Activated CD4-positive, alpha-beta T cell treated with anti-CD3 and anti-CD28 coated beads, Interleukin-2, amount 10 ng/mL, durations not matched to agents 7 days and 5 days (primary cell): ENCODE data around the gene KIF4B. TPM values are rescaled to one million over a fixed set of nuclear protein-coding genes. Genes with fewer than 3 reads are reported as not detected.
"Not testable (repeated sequence)": the region's sequence is repeated elsewhere in the genome, so short reads cannot be mapped to it uniquely, and the experiment has no call there.

ENCODE experiments used
- CTCF ChIA-PET: fragments of 350-600 bp; sonication (Branson Sonifier 250); formaldehyde crosslinking; loops from one replicate; lab custom pipeline; 2021; ENCODE audit warnings: antibody characterized with exemption; lab: Charles Lee
- POLR2A ChIA-PET: fragments of 350-600 bp; sonication (Branson Sonifier 250); formaldehyde crosslinking; loops from one replicate; lab custom pipeline; 2021; ENCODE audit warnings: antibody characterized with exemption; lab: Charles Lee
- DNase-seq: peaks from one replicate; pipeline ENCODE4 v3.0.0-alpha.2; 2020
- H3K27ac Mint-ChIP-seq: one replicate; pipeline ENCODE4 v1.8.0; 2021; ENCODE audit warnings: mild to moderate bottlenecking, moderate library complexity, mixed read lengths
- H3K27me3 Mint-ChIP-seq: one replicate; pipeline ENCODE4 v1.8.0; 2021; ENCODE audit warnings: mixed read lengths
- H3K36me3 Mint-ChIP-seq: one replicate; pipeline ENCODE4 v1.8.0; 2021; ENCODE audit warnings: low read depth, mixed read lengths
- H3K4me1 Mint-ChIP-seq: one replicate; pipeline ENCODE4 v1.8.0; 2021; ENCODE audit warnings: mixed read lengths
- H3K4me3 Mint-ChIP-seq: one replicate; pipeline ENCODE4 v1.8.0; 2021; ENCODE audit warnings: mild to moderate bottlenecking, moderate library complexity, mixed read lengths
- H3K9me3 Mint-ChIP-seq: one replicate; pipeline ENCODE4 v1.8.0; 2021; ENCODE audit warnings: mixed read lengths
- total RNA-seq, 2 experiments: library from RNA; stranded (reverse); gene quantifications; one replicate each; pipeline ENCODE4 v1.2.3, GENCODE V29; 2021

KIF4B gene
- total RNA-seq, 2 experiments from 2014 or later: not detected

DNA sequence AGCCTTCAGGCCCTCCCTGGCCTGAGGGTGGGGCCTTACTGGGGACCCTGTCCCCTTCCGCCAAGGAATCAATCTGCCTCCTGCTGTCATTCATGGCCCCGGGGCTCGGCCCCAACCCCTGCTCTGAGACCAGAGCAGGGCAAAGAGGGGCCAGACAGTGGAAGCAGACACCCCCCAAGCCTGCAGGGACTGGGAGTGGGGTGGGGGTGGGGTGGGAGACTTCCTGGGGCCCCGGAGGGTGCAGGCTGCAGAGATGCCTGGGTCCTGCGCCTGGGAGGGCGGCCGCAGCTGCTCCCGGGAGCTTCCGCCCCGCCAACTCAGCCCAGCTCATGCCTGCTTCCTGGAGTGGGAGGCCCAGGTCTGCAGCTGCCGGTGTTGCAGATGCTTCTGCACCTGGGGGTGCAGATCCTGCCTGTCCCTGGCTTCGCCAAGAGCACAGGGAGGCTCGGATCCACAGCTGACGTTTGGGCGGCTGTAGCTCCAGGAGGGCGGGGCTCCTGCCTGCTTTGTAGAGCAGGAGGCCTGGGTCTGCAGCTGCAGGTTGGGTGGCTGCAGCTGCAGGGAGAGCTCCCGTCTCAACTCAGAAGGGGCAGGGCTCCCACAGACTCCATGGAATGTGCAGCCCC lies 6.2 kb downstream of the KIF4B start:
- ChIA-PET CTCF (interaction anchor here (1.4 kb wide), 1 partner anchor 9 kb away, joined by 3 read pairs; no protein-coding TSS in a partner anchor), POLR2A (no interaction called here)
- Mint-ChIP-seq H3K27ac (no peak overlapping the region), H3K27me3 (peaks cover 5% of the 10 kb centered on the region), H3K4me3 (no peak overlapping the region), H3K36me3 (no peaks in the 10 kb centered on the region), H3K4me1 (no peaks in the 10 kb centered on the region), H3K9me3 (no peaks in the 10 kb centered on the region)
- no peak for DNase-seq

DNA sequence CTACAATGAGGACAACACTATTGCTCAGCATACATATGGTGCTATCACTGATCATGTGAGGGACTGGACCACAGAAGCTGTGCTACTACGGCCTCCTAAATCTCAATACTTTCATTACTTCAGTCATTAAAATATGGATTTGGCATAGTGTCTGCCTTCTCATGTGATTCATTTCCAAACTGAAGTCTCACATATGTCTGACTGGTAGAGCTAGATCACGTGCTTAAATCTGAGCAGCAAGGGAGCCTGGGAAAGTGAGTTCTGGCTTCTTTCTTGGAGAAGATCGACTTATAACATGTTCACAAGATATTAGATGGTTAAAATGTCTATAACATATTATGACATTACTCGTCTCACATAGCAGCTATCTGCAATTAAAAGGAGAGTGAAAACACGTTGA lies 8.3 kb downstream of the KIF4B start:
- CTCF ChIA-PET: no interaction called here
- DNase-seq: no peak
- Mint-ChIP-seq H3K27me3 (peaks cover 8% of the 10 kb centered on the region), H3K4me1 (no peaks in the 10 kb centered on the region), H3K4me3 (no peak overlapping the region), H3K36me3 (no peaks in the 10 kb centered on the region), H3K9me3 (no peaks in the 10 kb centered on the region), H3K27ac (no peak overlapping the region)
- POLR2A ChIA-PET: no interaction called here

DNA sequence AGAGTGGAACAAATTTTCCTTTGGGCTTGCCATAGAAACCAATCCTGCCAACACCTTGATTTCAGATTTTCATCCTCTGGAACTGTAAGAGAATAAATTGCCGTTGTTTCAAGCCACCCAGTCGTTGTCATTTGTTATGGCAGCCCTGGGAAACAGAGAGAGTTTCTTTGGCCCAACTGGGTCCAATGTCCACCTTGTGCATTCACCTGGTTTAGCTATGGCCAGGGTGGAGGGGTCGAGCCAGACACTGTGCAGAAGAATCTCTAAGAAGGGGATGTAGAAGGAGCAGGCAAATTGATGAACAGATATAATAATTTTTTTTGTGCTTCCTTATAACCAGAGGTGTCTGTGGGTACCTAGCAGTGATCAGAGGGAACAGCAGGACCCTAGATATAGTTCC lies 9.8 kb downstream of the KIF4B start:
- DNase-seq: no peak
- POLR2A ChIA-PET: no interaction called here
- peaks cover 2% of the 10 kb centered on the region for H3K9me3 Mint-ChIP-seq
- no peaks in the 10 kb centered on the region for H3K36me3 Mint-ChIP-seq
- H3K27ac Mint-ChIP-seq: no peak overlapping the region
- no peaks in the 10 kb centered on the region for H3K4me1 Mint-ChIP-seq
- H3K27me3 Mint-ChIP-seq: peaks cover 8% of the 10 kb centered on the region
- CTCF ChIA-PET: no interaction called here
- H3K4me3 Mint-ChIP-seq: no peak overlapping the region

DNA sequence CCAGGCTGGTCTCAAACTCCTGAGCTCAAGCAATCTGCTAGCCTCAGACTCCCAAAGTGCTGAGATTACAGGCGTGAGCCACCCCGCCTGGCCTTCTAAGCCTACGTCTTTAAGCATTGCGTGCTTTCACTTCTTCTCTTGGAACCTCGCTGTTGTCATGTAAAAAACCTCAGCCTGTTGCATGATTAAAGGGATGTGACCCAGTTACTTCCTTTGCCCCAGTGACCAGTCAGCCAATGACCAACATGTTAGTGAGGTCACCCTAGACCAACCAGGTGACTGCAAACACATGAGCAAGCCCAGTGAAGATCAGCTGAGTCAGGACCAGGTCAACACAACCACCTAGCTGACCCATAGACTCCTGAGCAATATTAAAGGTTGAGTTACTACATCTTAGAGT lies 10.5 kb downstream of the KIF4B start:
- ChIA-PET CTCF (interaction anchor here (1.6 kb wide), 1 partner anchor 9 kb away, joined by 5 read pairs; no protein-coding TSS in a partner anchor), POLR2A (no interaction called here)
- no peak for DNase-seq
- Mint-ChIP-seq H3K9me3 (peaks cover 4% of the 10 kb centered on the region), H3K36me3 (no peaks in the 10 kb centered on the region), H3K4me3 (no peak overlapping the region), H3K4me1 (no peaks in the 10 kb centered on the region), H3K27me3 (peaks cover 8% of the 10 kb centered on the region), H3K27ac (no peak overlapping the region)

DNA sequence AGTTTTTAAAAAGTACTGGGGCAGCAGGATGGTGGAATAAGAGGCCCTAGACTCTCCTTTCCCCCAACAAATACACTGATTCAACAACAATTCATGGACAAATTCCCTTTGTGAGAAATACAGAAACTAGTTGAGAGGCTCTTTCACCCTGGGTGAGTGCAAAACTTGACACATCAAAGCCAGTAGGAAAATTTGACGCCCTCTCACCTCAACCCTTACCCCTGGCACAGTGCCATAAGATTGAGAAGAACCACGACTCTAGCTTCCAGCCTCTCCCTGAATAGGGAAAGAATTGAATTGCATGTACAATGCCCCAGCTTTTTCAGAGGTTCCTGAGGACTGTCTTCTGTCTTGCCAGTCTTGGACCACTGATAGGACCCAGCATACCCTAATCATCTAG lies 12.3 kb downstream of the KIF4B start:
- Mint-ChIP-seq H3K4me1 (no peaks in the 10 kb centered on the region), H3K27ac (no peak overlapping the region), H3K36me3 (no peaks in the 10 kb centered on the region), H3K9me3 (peaks cover 4% of the 10 kb centered on the region), H3K27me3 (peaks cover 8% of the 10 kb centered on the region), H3K4me3 (no peak overlapping the region)
- ChIA-PET POLR2A (no interaction called here), CTCF (no interaction called here)
- DNase-seq: no peak

DNA sequence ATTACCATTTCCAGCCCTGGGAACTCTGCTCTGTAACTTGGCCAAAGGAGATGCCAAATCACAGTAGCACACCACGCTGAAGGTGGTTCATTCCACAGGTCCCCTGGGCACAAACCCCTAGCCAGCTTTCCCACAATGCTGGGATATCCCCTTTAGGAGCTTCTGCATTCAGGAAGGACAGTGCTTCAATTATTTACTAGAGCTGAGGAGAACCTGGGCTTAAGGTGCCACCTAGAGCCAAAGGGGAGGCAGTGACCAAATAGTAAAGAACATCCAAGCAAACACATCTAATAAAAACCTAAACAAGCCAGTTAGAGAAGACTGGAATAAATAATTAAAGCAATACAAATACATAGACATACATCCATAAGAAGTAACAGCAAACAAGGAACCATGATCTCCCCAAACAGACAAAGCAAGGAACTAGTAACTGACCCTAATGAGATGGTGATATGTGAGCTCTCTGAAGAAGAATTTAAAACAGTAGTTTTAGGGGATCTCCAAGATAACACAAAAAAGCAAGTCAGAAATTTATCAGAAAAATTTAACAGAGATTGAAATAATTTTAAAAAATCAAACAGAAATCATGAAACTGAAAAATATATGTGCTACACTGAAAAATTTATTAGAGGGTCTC lies 14.6 kb downstream of the KIF4B start:
- Mint-ChIP-seq H3K27me3 (peaks cover 3% of the 10 kb centered on the region), H3K27ac (no peak overlapping the region), H3K9me3 (peaks cover 4% of the 10 kb centered on the region), H3K4me1 (no peaks in the 10 kb centered on the region), H3K36me3 (no peaks in the 10 kb centered on the region), H3K4me3 (no peak overlapping the region)
- ChIA-PET POLR2A (no interaction called here), CTCF (interaction anchor here (1.0 to 1.2 kb wide), 2 partner anchors 8 to 18 kb away, joined by 3 read pairs; no protein-coding TSS in a partner anchor)
- DNase-seq: no peak

DNA sequence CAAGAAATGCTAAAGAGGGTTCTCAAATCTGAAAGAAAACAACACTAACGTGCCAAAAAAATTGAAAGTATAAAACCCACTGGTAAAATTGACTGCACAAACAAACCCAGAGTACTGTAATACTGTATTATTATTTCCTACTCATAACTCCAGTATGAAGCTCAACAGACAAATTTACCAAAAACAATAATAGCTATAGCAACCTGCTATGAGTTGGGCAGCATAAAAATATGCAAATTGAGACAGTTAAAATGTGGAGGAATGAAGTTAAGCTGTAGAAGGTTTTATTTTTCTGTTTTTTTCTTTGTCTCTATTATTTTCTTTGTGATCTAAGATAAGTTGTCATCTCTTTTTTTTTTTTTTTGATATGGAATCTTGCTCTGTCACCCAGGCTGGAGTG lies 15.7 kb downstream of the KIF4B start:
- ChIA-PET CTCF (interaction anchor here (1.0 to 1.2 kb wide), 2 partner anchors 9 to 17 kb away, joined by 3 read pairs; no protein-coding TSS in a partner anchor), POLR2A (no interaction called here)
- no peak for DNase-seq

DNA sequence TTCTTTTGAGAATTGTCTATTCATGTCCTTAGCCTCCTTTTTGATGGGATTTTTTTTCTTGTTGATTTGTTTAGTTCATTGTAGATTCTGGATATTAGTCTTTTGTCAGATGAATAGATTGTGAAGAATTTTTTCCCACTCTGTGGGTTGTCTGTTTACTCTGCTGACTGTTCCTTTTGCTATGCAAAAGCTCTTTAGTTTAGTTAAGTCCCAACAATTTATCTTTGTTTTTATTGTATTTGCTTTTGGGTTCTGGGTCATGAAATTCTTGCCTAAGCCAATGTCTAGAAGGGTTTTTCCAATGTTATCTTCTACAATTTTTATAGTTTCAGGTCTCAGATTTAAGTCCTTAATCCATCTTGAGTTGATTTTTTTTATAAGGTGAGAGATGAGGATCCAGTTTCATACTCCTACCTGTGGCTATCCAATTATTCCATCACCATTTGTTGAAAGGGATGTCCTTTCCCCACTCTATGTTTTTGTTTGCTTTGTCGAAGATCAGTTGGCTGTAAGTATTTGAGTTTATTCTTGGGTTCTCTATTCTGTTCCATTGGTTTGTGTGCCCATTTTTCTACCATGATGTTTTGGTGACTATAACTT lies 20.7 kb downstream of the KIF4B start:
- H3K27ac Mint-ChIP-seq, H3K4me3 Mint-ChIP-seq, H3K9me3 Mint-ChIP-seq, CTCF ChIA-PET, POLR2A ChIA-PET, H3K36me3 Mint-ChIP-seq, H3K4me1 Mint-ChIP-seq, DNase-seq: not testable (repeated sequence)
- peaks cover 28% of the 10 kb centered on the region for H3K27me3 Mint-ChIP-seq

More for the DNA sequence above, 15.7 kb downstream of the KIF4B start:
- H3K27me3 Mint-ChIP-seq: peaks cover 3% of the 10 kb centered on the region
- H3K4me3 Mint-ChIP-seq: no peak overlapping the region
- no peaks in the 10 kb centered on the region for H3K36me3 Mint-ChIP-seq
- H3K27ac Mint-ChIP-seq: no peak overlapping the region
- H3K4me1 Mint-ChIP-seq: no peaks in the 10 kb centered on the region
- peaks cover 4% of the 10 kb centered on the region for H3K9me3 Mint-ChIP-seq

DNA sequence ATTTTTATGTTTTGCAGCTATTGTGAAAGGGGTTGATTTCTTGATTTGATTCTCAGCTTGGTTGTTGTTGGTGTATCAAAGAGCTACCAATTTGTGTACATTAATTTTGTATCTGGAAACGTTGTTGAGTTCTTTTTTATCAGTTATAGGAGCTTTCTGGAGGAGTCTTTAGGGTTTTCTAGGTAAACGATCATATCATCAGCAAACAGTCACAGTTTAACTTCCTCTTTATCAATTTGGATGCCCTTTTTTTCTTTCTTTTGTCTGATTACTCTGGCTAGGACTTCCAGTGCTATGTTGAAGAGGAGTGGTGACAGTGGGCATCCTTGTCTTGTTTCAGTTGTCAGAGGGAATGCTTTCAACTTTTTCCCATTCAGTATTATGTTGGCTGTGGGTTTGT lies 21.5 kb downstream of the KIF4B start:
- H3K4me3 Mint-ChIP-seq, H3K27ac Mint-ChIP-seq, H3K36me3 Mint-ChIP-seq, DNase-seq, H3K9me3 Mint-ChIP-seq, H3K4me1 Mint-ChIP-seq, CTCF ChIA-PET, POLR2A ChIA-PET: not testable (repeated sequence)
- H3K27me3 Mint-ChIP-seq: peaks cover 28% of the 10 kb centered on the region

DNA sequence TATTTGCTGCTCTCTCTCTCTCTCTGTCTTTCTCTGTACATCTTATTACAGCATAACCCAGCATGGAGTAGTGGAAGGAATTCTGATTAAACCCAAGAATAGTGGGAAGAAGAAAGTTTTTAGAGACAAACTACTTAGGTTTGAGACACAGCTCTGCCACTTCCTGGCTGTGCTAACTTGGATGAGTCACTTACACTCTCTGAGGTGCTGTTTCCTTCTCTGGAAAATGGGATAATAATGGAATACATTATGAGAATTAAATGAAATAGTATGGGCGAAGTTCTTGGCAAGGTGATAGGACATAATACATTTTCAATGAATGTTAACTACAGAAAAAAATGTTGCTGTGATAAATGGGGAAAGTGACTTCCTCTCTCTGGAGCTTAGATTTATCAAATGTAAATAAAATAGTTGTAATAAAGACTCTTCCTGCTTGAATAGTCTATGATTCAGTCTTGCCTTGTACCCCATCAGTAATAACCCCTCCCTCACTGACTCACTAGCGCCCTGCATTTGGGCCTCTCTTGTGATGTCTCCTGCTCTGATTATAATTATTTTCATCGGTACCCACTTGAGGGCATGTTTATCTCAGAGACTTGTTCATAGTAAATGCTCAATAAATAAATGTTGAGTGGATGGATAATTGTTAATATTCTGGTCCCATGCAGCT lies 27.6 kb downstream of the KIF4B start:
- Mint-ChIP-seq H3K4me3 (no peak overlapping the region), H3K36me3 (no peaks in the 10 kb centered on the region), H3K27me3 (peaks cover 38% of the 10 kb centered on the region), H3K27ac (no peak overlapping the region), H3K4me1 (no peaks in the 10 kb centered on the region), H3K9me3 (no peaks in the 10 kb centered on the region)
- no peak for DNase-seq
- POLR2A ChIA-PET: no interaction called here
- CTCF ChIA-PET: no interaction called here

DNA sequence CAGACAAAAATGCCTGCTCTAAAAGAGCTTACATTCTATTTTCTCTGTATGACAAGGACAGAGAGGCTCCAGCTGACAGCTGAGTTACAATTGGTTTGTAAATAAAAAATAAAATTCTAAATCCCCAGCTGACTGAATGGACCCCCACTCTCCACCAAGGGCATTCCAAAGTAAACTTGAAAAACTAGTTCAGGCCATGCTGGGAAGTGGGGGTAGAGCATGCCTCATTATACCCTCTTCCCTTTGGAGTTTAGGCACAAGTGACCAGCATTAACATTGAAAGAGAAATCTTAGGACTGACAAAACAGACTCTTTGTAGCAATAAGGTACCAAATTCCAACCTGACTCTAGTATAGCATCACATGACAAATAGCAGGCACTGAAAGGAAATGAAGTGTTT lies 31.0 kb downstream of the KIF4B start:
- ChIA-PET CTCF (no interaction called here), POLR2A (no interaction called here)
- Mint-ChIP-seq H3K27ac (no peak overlapping the region), H3K27me3 (peaks cover 16% of the 10 kb centered on the region), H3K4me1 (no peaks in the 10 kb centered on the region), H3K4me3 (no peak overlapping the region), H3K36me3 (no peaks in the 10 kb centered on the region), H3K9me3 (no peaks in the 10 kb centered on the region)
- DNase-seq: no peak

DNA sequence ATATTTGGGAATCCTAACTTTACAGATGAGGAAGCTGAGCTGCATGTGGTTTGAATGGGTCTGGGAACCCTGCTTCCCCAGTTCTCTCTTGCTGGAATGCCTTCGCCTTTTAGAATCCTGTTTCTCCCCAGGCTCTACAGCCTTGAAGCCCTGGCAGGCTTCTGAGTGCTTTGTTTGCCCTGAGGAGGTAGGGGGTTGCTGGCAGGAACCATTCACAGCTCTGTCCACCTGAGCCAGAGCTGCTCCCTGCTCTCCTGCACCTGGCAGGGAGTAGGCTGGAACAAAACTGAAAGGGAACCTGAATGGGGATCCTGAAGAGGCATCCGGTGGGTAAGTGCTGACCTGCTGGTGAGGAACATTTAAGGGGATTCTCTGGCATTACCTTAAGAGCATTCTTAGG lies 33.0 kb downstream of the KIF4B start:
- DNase-seq: no peak
- ChIA-PET POLR2A (no interaction called here), CTCF (interaction anchor here (1.1 kb wide), 1 partner anchor 18 kb away, joined by 3 read pairs; no protein-coding TSS in a partner anchor)
- no peak overlapping the region for H3K27ac Mint-ChIP-seq
- H3K4me3 Mint-ChIP-seq: no peak overlapping the region
- peaks cover 13% of the 10 kb centered on the region for H3K27me3 Mint-ChIP-seq
- H3K9me3 Mint-ChIP-seq: no peaks in the 10 kb centered on the region
- H3K36me3 Mint-ChIP-seq: no peaks in the 10 kb centered on the region
- H3K4me1 Mint-ChIP-seq: no peaks in the 10 kb centered on the region

DNA sequence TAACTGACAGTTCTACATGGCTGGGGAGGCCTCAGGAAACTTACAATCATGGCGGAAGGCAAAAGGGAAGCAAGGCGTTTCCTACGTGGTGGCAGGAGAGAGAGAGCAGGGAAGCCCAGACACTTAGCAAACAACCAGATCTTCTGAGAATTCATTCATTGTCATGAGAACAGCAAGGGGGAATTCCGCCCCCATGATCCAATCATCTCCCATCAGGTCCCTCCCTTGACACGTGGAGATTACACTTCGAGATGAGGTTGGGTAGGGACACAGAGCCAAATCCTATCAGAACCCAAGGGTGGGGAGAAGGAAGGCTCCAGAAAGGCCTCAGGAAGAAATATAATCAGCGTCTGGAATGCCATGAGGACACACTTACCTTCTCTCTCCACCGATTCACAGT lies 34.3 kb downstream of the KIF4B start:
- CTCF ChIA-PET: no interaction called here

More for the DNA sequence above, 34.3 kb downstream of the KIF4B start:
- DNase-seq: no peak
- Mint-ChIP-seq H3K27ac (no peak overlapping the region), H3K4me3 (no peak overlapping the region), H3K27me3 (peaks cover 15% of the 10 kb centered on the region), H3K36me3 (no peaks in the 10 kb centered on the region), H3K9me3 (no peaks in the 10 kb centered on the region), H3K4me1 (no peaks in the 10 kb centered on the region)
- POLR2A ChIA-PET: no interaction called here
